ENCODE results near the gene TEK.

The TEK gene

DNA sequence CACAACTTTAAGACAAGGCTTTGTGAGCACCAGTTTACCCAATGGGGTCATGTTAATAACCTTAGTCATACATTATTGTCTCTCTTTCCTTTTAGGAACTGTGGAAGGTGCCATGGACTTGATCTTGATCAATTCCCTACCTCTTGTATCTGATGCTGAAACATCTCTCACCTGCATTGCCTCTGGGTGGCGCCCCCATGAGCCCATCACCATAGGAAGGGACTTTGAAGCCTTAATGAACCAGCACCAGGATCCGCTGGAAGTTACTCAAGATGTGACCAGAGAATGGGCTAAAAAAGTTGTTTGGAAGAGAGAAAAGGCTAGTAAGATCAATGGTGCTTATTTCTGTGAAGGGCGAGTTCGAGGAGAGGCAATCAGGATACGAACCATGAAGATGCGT is 48.7 kb downstream of the TEK start:
- Histone ChIP-seq H4K20me1 (ENCODE audit: insufficient read depth, low read length, poor library complexity, severe bottlenecking) (no peaks in the 10 kb centered on the region), H3K9ac (ENCODE audit: low read depth, low read length, poor library complexity, severe bottlenecking) (no peak overlapping the region), H3K36me3 (ENCODE audit: insufficient read depth, low read length) (no peaks in the 10 kb centered on the region), H3K9me3 (ENCODE audit: insufficient read depth, low read depth, low read length) (no peaks in the 10 kb centered on the region), H3K4me2 (ENCODE audit: low read depth, low read length, poor library complexity, severe bottlenecking) (no peak overlapping the region), H3K4me3 (ENCODE audit: low read length, poor library complexity, severe bottlenecking) (no peak overlapping the region), H3F3A (ENCODE audit: low read depth) (no peaks in the 10 kb centered on the region), H3K9me2 (replicated peaks; ENCODE audit: low read depth, low read length) (no peaks in the 10 kb centered on the region), H3K27me3 (ENCODE audit: insufficient read depth, low read length, poor library complexity, severe bottlenecking) (no peaks in the 10 kb centered on the region), H3K79me2 (ENCODE audit: insufficient read depth, low read length) (no peaks in the 10 kb centered on the region), H3K4me1 (ENCODE audit: insufficient read depth, low read length, poor library complexity, severe bottlenecking) (no peaks in the 10 kb centered on the region), H2AFZ (ENCODE audit: low read length) (no peak overlapping the region)
- TF ChIP-seq, protein P1, sequence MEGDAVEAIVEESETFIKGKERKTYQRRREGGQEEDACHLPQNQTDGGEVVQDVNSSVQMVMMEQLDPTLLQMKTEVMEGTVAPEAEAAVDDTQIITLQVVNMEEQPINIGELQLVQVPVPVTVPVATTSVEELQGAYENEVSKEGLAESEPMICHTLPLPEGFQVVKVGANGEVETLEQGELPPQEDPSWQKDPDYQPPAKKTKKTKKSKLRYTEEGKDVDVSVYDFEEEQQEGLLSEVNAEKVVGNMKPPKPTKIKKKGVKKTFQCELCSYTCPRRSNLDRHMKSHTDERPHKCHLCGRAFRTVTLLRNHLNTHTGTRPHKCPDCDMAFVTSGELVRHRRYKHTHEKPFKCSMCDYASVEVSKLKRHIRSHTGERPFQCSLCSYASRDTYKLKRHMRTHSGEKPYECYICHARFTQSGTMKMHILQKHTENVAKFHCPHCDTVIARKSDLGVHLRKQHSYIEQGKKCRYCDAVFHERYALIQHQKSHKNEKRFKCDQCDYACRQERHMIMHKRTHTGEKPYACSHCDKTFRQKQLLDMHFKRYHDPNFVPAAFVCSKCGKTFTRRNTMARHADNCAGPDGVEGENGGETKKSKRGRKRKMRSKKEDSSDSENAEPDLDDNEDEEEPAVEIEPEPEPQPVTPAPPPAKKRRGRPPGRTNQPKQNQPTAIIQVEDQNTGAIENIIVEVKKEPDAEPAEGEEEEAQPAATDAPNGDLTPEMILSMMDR (conservative IDR thresholded peaks at IDR 0.05; ENCODE audit: low read length) = no peak
- no peak for TF ChIP-seq EZH2phosphoT487 (IDR thresholded peaks at IDR 0.05; ENCODE audit: borderline replicate concordance)

DNA sequence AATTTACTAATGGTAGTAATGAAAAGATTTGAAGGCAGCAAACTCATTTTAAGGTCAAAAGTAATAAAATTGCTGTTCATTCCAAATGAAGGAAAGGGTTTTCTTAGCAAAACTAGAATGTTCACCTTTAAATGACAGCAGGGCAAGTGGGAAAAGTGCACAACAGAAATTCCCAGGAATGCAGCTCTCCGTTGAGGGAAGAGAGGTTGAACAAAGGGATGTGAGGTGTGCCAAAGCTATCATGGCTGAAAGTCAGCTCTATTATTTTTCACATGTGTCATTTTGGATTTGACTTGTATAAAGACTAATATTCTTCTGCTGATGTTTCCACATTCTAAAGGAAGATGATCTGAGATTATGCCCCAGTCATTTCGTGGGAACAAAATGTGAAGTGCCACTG is 51.6 kb downstream of the TEK start:
- no peaks in the 10 kb centered on the region for H3K4me1 ChIP-seq (ENCODE audit: insufficient read depth, low read length, poor library complexity, severe bottlenecking)
- H3K36me3 ChIP-seq (ENCODE audit: insufficient read depth, low read length) = no peaks in the 10 kb centered on the region
- no peaks in the 10 kb centered on the region for H3K9me3 ChIP-seq (ENCODE audit: insufficient read depth, low read depth, low read length)
- H3K4me2 ChIP-seq (ENCODE audit: low read depth, low read length, poor library complexity, severe bottlenecking) = no peak overlapping the region
- no peaks in the 10 kb centered on the region for H3K9me2 ChIP-seq (replicated peaks; ENCODE audit: low read depth, low read length)
- no peaks in the 10 kb centered on the region for H3K27me3 ChIP-seq (ENCODE audit: insufficient read depth, low read length, poor library complexity, severe bottlenecking)
- no peak overlapping the region for H3K4me3 ChIP-seq (ENCODE audit: low read length, poor library complexity, severe bottlenecking)
- H3K9ac ChIP-seq (ENCODE audit: low read depth, low read length, poor library complexity, severe bottlenecking) = no peak overlapping the region
- H4K20me1 ChIP-seq (ENCODE audit: insufficient read depth, low read length, poor library complexity, severe bottlenecking) = no peaks in the 10 kb centered on the region
- H3K79me2 ChIP-seq (ENCODE audit: insufficient read depth, low read length) = no peaks in the 10 kb centered on the region
- no peaks in the 10 kb centered on the region for H3F3A ChIP-seq (ENCODE audit: low read depth)
- no peak for TF ChIP-seq EZH2phosphoT487 (IDR thresholded peaks at IDR 0.05; ENCODE audit: borderline replicate concordance)
- TF ChIP-seq, protein P1 (conservative IDR thresholded peaks at IDR 0.05; ENCODE audit: low read length) = no peak
- H2AFZ ChIP-seq (ENCODE audit: low read length) = no peak overlapping the region

DNA sequence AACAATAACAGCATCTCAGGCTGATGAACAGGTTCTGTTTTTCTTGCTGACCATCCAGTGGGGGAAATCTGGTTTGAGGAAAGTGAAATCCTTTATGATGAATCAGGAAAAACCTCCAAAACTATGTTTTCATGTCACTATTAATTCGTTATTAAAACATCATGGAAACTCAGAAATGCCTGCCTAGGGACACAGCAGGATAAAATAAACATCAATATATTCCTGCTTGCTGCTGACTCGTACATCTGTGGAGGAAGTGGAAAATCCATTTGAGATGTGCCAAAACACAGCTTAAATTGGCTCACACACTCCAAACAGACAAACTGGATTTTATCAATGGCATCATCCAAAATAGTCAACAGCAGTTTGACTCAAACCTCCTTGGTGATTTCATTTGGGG is 53.0 kb downstream of the TEK start:
- Histone ChIP-seq H3K9ac (ENCODE audit: low read depth, low read length, poor library complexity, severe bottlenecking) (no peak overlapping the region), H3F3A (ENCODE audit: low read depth) (no peaks in the 10 kb centered on the region), H3K4me2 (ENCODE audit: low read depth, low read length, poor library complexity, severe bottlenecking) (no peak overlapping the region), H2AFZ (ENCODE audit: low read length) (no peak overlapping the region), H3K4me3 (ENCODE audit: low read length, poor library complexity, severe bottlenecking) (no peak overlapping the region), H4K20me1 (ENCODE audit: insufficient read depth, low read length, poor library complexity, severe bottlenecking) (no peaks in the 10 kb centered on the region), H3K9me3 (ENCODE audit: insufficient read depth, low read depth, low read length) (no peaks in the 10 kb centered on the region), H3K27me3 (ENCODE audit: insufficient read depth, low read length, poor library complexity, severe bottlenecking) (no peaks in the 10 kb centered on the region), H3K79me2 (ENCODE audit: insufficient read depth, low read length) (no peaks in the 10 kb centered on the region), H3K4me1 (ENCODE audit: insufficient read depth, low read length, poor library complexity, severe bottlenecking) (no peaks in the 10 kb centered on the region), H3K36me3 (ENCODE audit: insufficient read depth, low read length) (no peaks in the 10 kb centered on the region), H3K9me2 (replicated peaks; ENCODE audit: low read depth, low read length) (no peaks in the 10 kb centered on the region)
- no peak for TF ChIP-seq EZH2phosphoT487 (IDR thresholded peaks at IDR 0.05; ENCODE audit: borderline replicate concordance)
- TF ChIP-seq, protein P1 (conservative IDR thresholded peaks at IDR 0.05; ENCODE audit: low read length) = no peak

Data from Loucy (cell line).